ENCODE measurements around the gene SCRN1. TPM values are rescaled to one million over a fixed set of nuclear protein-coding genes. Genes with fewer than 3 reads are reported as not detected.

The SCRN1 gene
- total RNA-seq, 4 donors from 2014 or later: 63.6 to 105 (median 83.8) TPM

DNA sequence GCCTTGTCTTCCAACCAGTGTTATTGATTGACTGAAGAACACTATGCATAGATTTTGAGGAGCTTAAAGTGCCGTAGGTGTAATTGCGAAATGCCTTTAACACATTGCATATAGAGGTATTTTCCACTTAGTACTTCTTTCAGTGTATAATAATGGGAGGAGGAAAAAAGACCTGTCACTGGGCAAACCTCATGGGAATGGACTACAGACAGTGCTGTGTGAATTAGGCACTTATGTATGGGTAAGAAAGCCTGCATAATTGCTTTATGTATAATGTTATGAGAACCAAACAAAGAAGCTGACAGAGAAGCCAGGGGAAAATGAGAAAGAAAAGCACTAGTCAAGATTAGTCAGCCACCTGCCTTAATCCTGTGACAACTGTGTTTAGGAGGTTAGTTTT lies 12.4 kb upstream of the SCRN1 start:
- Histone ChIP-seq H3K27ac (replicated peaks in 1 of 4) (no peak overlapping the region), H3K36me3 (no peaks in the 10 kb centered on the region), H3K4me3 (no peak overlapping the region), H3K27me3 (no peaks in the 10 kb centered on the region), H3K4me1 (peaks cover 0 to 10% (median 9%) of the 10 kb centered on the region in 4 donors), H3K9me3 (no peaks in the 10 kb centered on the region)
- no peak for TF ChIP-seq POLR2AphosphoS5 (IDR thresholded peaks at IDR 0.05)
- no peak for TF ChIP-seq EP300 (IDR thresholded peaks at IDR 0.05)
- no peak for TF ChIP-seq CTCF (IDR thresholded peaks at IDR 0.05)
- intact Hi-C loops (cut with DNase I): no loop called here
- 98% methylated on average over 2 of the region's 2 CpGs for WGBS
- DNase-seq (ENCODE audit: extremely low spot score): no peak

DNA sequence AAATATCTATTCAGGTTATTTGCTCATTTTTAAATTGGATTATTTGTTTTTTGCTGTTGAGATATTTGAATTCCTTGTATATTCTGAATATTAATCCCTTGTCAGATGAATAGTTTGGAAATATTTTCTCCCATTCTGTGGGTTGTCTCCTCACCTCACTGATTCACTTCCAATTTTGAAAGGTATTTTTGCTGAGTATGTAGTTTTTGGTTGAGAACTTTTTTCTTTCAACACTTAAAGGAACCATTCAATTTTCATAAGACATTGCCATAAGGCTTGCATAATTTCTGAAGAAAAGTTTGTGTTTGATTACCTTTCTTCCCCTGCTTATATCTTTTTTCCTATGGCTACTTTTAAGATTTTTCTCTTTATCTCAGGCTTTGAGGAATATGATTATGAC lies 8.9 kb upstream of the SCRN1 start:
- Histone ChIP-seq H3K27me3 (no peaks in the 10 kb centered on the region), H3K4me3 (no peak overlapping the region), H3K36me3 (no peaks in the 10 kb centered on the region), H3K27ac (replicated peaks in 1 of 4) (no peak overlapping the region), H3K4me1 (peaks cover 0 to 10% (median 9%) of the 10 kb centered on the region in 4 donors), H3K9me3 (peaks cover 0 to 10% (median 3%) of the 10 kb centered on the region in 4 donors)
- intact Hi-C loops (cut with DNase I): no loop called here
- TF ChIP-seq POLR2AphosphoS5 (IDR thresholded peaks at IDR 0.05): no peak
- TF ChIP-seq CTCF (IDR thresholded peaks at IDR 0.05): no peak
- TF ChIP-seq EP300 (IDR thresholded peaks at IDR 0.05): no peak
- no peak for TF ChIP-seq POLR2A (IDR thresholded peaks at IDR 0.05; ENCODE audit: low read depth)
- no peak for DNase-seq (ENCODE audit: extremely low spot score)

DNA sequence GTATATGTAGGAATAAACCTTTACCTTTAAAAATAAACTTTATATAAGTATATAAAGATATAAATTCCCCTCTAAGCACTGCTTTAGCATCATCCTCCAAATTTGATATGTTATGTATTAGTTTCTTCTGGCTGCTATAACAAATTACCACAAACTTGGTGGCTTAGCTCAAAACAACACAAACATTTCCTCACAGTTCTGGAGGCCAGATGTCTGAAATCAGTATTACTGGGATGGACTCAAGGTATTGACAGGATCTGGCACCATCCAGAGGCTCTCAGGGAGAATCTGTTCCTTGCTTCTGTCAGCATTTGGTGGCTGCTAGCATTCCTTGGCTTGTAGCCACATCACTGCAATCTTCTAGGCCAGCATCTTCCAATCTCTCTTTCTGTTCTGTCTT lies 6.7 kb upstream of the SCRN1 start:
- no peak overlapping the region for H3K4me3 ChIP-seq
- no peak overlapping the region for H3K27ac ChIP-seq (replicated peaks in 1 of 4)
- DNase-seq (ENCODE audit: extremely low spot score): no peak
- H3K36me3 ChIP-seq: no peaks in the 10 kb centered on the region
- intact Hi-C loops (cut with DNase I): no loop called here
- H3K4me1 ChIP-seq: peaks cover 0 to 8% (median 7%) of the 10 kb centered on the region in 4 donors
- H3K27me3 ChIP-seq: no peaks in the 10 kb centered on the region
- H3K9me3 ChIP-seq: peaks cover 0 to 19% (median 7%) of the 10 kb centered on the region in 4 donors
- TF ChIP-seq POLR2AphosphoS5 (IDR thresholded peaks at IDR 0.05) (no peak), POLR2A (IDR thresholded peaks at IDR 0.05; ENCODE audit: low read depth) (no peak), CTCF (IDR thresholded peaks at IDR 0.05) (no peak), EP300 (IDR thresholded peaks at IDR 0.05) (no peak)

- Histone ChIP-seq H3K27ac (replicated peaks in 1 of 4) (no peak overlapping the region), H3K4me3 (no peak overlapping the region), H3K9me3 (peaks cover 0 to 19% (median 7%) of the 10 kb centered on the region in 4 donors), H3K4me1 (peaks cover 0 to under 1% (median under 1%) of the 10 kb centered on the region in 4 donors), H3K36me3 (no peaks in the 10 kb centered on the region), H3K27me3 (no peaks in the 10 kb centered on the region)
- no peak for DNase-seq (ENCODE audit: extremely low spot score)
- TF ChIP-seq POLR2AphosphoS5 (IDR thresholded peaks at IDR 0.05) (no peak), EP300 (IDR thresholded peaks at IDR 0.05) (no peak), POLR2A (IDR thresholded peaks at IDR 0.05; ENCODE audit: low read depth) (no peak), CTCF (IDR thresholded peaks at IDR 0.05) (no peak)
- intact Hi-C loops (cut with DNase I): no loop called here
Measured at GRCh38 chr7:29995652-29996051, 6.1 kb upstream of the SCRN1 start.

- peaks cover 0 to 19% (median 7%) of the 10 kb centered on the region in 4 donors for H3K9me3 ChIP-seq
- TF ChIP-seq CTCF (IDR thresholded peaks at IDR 0.05) (no peak), POLR2AphosphoS5 (IDR thresholded peaks at IDR 0.05) (no peak), EP300 (IDR thresholded peaks at IDR 0.05) (no peak), POLR2A (IDR thresholded peaks at IDR 0.05; ENCODE audit: low read depth) (no peak)
- 89% methylated on average over 4 of the region's 4 CpGs for WGBS
- H3K27me3 ChIP-seq: no peaks in the 10 kb centered on the region
- no peak overlapping the region for H3K4me3 ChIP-seq
- H3K27ac ChIP-seq (replicated peaks in 1 of 4): no peak overlapping the region
- DNase-seq (ENCODE audit: extremely low spot score): no peak
- intact Hi-C loops (cut with DNase I): no loop called here
- H3K36me3 ChIP-seq: no peaks in the 10 kb centered on the region
- H3K4me1 ChIP-seq: peaks cover 8 to 14% (median 11%) of the 10 kb centered on the region in 4 donors
Measured at GRCh38 chr7:29993140-29993539, 3.5 kb upstream of the SCRN1 start.
